Hepatocyte (in vitro differentiated cells): Measurements from ENCODE around the gene DRAXIN.

Experiments
- EZH2phosphoT487 ChIP-seq: fragments of 200-600 bp; sonication (generic); IDR thresholded peaks from one replicate; pipeline ENCODE4 v1.6.1; 2018; ENCODE audit warnings: antibody characterized with exemption, mild to moderate bottlenecking, low read depth, moderate library complexity; ENCODE audit not compliant: unreplicated experiment, severe bottlenecking
- TF ChIP-seq, protein P1 (sequence below): fragments of 200-600 bp; sonication (generic); IDR thresholded peaks from 2 replicates; pipeline ENCODE4 v1.5.1; 2016; ENCODE audit warnings: antibody characterized with exemption, mild to moderate bottlenecking; ENCODE audit not compliant: poor library complexity

DNA sequence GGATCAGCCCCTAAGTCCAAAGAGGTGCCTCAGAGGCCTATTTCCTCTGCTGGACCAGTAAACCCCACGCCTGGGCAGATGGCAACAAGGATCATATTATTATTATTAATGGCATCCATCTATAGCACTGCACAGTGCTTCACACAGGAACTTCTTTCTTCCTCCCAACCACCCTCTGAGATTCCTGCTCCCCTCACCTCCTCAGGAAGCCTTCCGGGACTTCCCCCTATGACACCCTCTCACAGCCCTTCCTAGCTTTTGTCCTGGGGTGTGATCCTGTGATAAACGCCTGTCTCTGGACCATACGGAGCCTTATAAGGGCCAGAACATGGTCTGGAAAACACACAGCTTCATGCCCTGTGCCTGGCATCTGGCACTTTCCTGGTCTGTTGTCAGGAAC, 40.5 kb upstream of the DRAXIN start:
- TF ChIP-seq, protein P1, sequence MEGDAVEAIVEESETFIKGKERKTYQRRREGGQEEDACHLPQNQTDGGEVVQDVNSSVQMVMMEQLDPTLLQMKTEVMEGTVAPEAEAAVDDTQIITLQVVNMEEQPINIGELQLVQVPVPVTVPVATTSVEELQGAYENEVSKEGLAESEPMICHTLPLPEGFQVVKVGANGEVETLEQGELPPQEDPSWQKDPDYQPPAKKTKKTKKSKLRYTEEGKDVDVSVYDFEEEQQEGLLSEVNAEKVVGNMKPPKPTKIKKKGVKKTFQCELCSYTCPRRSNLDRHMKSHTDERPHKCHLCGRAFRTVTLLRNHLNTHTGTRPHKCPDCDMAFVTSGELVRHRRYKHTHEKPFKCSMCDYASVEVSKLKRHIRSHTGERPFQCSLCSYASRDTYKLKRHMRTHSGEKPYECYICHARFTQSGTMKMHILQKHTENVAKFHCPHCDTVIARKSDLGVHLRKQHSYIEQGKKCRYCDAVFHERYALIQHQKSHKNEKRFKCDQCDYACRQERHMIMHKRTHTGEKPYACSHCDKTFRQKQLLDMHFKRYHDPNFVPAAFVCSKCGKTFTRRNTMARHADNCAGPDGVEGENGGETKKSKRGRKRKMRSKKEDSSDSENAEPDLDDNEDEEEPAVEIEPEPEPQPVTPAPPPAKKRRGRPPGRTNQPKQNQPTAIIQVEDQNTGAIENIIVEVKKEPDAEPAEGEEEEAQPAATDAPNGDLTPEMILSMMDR = no peak
- no peak for TF ChIP-seq EZH2phosphoT487
